Lung microvascular endothelial cell (primary cell): ENCODE data around the gene IL25. TPM values are rescaled to one million over a fixed set of nuclear protein-coding genes. Genes with fewer than 3 reads are reported as not detected.
"Not testable (repeated sequence)": the region's sequence is repeated elsewhere in the genome, so short reads cannot be mapped to it uniquely, and the experiment has no call there.

ENCODE experiments used
- DNase-seq, 2 donors: peaks; one replicate each; pipeline versions ENCODE4 v3.0.0 to v3.0.0-alpha.2; 2010; ENCODE audit warnings: low read depth in 2 of 2
- total RNA-seq: library from RNA; depleted of rRNA; stranded (reverse); fragments of >200 nt; gene quantifications from 2 replicates; pipeline ENCODE4 v1.2.1, GENCODE V29; 2014

The IL25 gene
- total RNA-seq, 1 donor from 2014 or later, result not detected

DNA sequence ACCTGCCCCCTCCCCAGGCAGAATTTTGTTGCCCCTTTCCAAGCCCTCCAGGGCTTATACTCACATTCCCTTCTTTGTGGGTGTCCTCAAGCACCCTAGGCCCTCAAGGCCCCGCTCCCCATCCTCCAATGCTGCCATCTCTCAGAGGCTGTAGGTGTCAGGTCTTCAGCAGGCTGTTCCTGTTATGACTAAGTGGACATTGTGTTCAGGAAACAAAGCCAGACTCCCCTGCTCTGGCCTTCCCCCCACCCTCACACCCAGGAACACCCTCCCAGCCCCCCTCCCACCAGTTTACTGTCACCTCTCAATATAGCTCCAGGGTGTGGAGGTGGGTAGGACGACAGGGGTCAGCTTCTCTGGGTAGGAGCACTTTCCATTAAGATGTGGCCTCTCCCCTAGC lies 36.9 kb downstream of the IL25 start:
- no peak for DNase-seq

DNA sequence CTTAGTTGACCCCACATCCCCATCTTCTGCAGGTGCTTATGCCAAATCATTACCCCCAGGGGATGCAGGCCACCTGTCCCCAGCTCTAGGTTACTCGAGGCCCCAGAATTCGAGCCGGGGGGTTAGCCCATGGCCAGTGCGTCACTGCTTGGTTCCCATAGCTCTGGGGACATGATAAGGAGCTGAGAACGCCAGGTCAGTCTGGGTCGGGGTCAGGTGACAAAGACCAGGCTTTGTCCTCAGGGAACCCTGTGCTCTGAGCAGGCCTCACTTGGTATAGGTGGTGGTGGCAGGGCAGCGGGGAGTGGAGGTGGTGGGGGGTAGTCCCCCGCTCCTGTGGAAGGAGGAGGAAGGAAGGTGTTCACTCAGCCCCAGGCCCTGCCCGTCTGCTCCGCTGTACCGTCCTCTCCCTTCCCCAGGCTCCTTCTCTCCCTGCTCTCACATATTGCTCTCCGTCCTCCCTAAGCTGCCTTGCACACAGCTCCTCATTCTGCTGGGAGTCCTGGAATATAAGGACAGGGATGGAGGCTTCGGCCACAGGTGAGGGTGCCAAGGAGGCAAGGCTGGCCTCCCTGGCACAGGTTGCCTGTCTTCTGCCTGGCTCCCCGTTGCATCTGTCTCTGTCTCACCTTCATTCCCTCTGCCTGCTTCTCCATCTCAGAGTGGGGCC lies 37.5 kb downstream of the IL25 start:
- DNase-seq, result no peak

DNA sequence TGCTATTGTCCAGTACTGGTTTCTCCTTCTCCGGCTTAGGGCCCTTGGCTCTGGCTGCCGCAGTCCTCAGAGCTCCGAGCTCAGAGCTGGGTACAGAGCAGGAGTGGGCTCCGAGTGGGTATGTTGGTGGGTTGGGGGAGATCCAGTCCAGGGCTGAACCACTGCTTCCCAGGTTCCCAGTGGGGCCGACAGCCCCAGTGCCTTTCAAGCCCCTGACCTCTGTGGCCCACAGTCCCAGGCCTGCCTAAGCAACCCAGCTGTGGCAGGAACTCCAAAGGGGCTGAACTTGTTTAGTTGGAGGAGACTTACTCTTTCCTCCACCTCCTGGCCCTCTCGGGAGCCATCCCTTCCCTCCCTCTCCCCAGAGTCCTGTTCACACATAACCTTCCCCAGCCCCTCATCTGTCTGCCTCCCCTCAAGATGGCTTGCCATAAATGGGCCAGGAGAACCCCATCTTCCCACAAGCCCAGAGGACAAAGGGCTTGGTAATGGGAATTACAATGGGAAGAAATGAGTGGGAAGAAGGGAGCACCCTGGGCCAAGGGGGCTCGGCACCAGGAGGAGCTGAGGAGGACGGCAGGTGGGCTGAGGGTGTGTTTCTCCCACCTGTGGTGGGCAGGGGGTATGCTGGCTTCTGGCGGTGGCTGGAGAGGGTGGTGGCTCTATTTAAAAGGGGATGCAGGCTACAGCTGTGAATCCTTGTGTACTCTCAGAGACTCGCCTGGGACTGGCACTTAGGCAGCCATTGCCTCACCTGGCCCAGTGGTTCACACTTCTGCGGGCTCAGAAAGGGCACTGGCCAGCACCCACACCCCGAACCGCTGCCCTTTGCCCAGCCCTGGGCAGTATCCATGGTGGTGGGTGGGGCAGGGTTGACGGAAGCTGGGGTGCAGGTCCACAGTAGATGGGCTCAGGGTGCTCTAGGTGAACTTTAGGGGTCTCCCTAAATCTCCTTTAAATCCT lies 39.2 kb downstream of the IL25 start:
- no peak for DNase-seq

DNA sequence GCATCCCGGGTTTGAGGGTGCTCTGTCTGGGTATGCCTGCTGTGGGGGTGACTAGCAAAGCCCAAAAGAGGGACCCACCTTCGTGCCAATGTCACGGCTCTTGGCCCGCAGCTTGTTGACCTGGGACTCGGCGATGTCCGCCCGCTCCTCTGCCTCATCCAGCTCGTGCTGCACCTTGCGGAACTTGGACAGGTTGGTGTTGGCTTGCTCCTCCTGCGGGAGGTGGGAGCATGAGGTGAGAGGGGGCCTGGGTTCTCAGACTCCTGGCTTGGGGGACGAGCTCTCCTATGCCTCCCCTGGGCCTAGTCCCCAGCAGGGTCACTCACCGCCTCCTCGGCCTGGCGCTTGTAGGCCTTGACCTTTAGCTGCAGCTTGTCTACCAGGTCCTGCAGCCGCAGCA lies 41.1 kb downstream of the IL25 start:
- DNase-seq, result no peak

DNA sequence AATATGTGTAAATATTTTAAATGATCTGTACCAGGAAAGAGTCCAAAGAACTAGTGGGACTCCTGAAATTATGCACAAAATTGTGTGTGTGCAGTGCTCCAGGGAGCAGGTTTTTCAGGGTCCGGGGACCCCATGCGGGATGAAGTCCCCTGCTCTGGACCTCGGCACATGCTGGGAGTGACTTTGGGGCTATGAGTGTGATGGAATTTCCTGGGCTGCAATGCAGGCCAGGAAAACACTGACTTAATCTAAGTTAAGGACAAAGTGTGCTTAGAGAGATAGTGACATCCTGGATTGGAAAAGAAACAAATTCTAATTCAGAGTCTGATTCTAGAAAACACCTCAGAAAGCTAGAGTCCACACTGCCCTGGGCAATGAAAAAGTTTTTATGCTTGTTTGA lies 41.6 kb downstream of the IL25 start:
- DNase-seq, result no peak

DNA sequence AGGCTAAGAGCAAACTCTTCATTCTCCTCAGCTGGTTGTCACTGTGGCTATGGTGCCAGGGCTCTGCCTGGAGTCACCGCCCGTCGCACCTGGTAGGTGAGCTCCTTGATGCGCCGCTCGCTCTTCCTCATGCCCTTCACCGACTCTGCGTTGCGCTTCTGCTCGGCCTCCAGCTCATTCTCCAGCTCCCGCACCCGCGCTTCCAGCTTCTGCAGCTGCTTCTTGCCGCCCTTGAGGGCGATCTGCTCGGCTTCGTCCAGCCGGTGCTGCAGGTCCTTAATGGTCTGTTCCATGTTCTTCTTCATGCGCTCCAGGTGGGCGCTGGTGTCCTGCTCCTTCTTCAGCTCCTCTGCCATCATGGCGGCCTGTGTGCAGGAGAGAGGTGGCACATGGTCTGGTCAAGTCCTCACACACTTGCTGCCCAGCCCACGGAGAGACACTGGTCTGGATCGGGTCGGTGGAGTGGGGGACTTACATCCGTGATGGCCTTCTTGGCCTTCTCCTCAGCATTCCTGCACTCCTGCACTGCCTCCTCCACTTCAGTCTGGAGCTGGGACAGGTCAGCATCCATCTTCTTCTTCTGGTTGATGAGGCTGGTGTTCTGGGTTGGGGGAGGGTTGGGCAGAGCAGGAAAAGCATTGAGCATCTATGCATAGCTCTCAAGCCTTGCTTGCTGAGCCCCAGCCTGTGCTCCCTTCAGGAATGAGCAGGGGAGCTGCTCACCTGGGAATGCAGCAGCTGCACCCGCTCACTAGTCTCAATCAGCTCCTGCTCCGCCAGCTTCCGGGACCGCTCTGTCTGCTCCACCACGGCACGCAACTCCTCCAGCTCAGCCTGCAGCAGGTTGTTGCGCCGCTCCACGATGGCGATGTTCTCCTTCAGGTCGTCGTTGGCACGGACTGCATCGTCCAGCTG lies 42.6 kb downstream of the IL25 start:
- DNase-seq, result no peak

DNA sequence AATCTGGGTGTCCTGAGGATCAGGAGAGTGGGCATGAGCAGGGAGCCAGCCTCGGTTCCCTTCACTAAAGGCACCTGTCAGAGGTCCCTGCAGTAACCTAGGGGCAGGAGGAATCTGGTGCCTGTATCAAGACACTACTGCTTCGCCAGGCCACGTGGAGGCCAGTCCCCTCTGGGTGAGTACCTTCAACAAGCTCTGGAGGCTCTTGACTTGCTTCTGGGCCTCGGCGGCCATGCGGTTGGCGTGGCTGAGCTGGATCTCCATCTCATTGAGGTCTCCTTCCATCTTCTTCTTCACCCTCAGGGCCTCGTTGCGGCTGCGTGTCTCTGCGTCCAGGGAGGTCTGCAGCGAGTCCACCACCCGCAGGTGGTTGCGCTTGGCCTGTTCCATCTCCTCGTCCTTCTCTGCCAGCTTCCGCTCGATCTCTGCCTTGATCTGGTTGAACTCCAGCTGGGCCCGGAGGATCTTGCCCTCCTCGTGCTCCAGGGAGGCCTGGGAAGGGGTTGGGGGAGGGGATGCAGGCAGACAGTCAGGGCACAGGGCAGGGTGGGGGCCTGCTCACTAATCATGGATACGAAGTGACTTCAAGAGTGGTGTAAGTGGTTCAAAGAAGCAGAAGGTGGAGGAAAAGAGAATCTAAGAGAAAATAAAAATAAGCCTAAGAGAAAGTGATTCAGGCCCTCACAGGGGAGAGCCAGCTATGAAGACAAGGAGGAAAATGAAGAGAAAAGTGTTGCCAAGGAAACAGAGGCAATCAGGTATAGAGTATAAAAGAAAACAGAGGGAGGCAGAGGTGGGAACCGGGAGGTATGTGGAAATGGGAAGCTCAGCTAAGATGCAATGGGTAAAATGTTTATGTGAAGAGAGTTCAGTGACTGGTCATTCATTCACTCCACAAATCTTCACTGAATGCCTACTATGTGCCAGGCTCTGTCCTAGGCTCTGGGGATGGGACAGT lies 43.5 kb downstream of the IL25 start:
- DNase-seq, result no peak

DNA sequence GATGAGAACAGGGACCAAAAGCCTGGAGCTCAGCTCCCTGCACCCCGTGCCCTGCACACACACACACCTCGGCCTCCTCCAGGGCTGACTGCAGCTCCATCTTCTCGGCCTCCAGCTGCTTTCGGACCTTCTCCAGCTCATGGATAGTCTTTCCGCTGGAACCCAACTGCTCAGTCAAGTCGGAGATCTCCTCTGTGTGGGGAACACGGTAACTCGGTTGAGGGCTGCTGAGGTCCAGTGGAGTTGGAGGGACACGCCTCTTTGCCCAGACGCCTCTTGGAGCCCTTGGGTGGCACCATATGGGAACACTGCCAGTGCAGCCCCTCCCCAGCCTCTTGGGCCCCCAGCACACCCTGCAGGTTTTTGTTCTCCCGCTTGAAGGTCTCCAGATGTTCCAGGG lies 44.2 kb downstream of the IL25 start:
- no peak for DNase-seq

DNA sequence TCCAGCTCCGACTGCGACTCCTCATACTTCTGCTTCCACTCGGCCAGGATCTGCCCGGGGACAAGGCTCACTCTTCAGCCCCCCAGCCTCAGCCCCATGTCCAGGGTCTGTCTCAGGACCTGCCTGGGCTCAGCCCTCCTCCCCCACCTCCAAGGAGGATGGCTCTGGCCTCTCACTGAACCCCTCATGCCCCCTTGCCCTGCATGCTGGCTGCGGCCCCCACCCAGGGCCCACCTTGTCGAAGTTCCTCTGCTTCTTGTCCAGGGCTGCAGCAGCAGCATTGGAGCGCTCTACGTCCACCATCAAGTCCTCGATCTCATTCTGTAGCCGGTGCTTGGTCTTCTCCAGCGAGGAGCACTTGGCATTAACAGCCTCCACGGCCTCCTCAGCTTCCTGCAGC lies 44.7 kb downstream of the IL25 start:
- DNase-seq, result not testable (repeated sequence)

DNA sequence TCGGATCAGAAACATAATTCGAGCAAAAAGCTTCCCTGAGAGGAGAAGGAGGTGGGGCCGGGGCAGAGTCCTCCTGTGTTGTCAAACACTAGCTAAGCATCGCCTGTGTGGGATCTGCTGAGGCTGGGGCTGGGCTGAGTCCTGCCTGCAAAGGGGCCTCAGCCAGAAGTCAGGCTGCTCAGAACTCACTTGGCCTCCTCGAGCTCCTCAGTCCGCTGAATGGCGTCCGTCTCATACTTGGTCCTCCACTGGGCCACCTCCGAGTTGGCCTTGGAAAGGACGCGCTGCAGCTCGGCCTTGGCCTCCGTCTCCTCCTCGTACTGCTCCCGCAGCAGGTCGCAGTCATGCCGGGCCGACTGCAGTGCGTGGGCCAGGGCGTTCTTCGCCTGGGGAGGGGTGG lies 45.4 kb downstream of the IL25 start:
- no peak for DNase-seq

DNA sequence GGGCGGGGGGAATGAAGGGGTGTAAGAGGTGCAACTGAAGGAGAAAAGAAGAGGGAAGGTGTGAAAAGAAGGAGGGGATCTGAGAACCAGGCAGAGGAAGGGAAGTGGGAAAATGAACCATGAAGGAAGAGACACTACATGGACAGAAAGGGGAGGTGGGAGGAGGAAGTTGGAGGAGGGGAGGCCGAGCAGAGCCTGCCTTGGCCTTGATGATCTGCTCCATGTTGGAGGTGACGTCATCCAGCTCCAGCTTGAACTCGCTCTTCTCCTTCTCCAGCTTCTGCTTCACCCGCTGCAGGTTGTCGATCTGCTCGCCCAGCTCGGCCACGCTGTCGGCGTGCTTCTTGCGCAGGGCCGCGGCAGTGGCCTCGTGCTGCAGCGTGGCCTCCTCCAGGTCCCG lies 47.0 kb downstream of the IL25 start:
- not testable (repeated sequence) for DNase-seq

DNA sequence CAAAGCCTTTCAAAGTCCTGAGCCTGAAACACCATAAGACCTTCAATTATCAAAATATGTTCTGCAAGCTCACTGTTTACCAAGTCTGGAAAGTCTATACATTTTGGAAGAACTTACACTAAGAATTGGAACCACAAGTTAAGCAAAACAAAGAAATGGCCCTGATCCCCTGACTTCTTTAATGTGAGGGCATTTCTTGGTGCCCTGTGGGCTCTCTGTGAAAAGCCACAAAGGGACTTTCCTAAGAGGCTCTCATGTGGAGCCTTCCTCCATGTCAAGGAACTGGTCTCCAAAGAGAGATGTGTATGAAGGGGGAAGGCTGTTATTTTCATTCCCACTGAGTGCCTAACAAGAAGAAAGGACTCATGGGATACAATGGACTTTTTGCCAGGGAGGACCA lies 49.0 kb downstream of the IL25 start:
- no peak for DNase-seq

DNA sequence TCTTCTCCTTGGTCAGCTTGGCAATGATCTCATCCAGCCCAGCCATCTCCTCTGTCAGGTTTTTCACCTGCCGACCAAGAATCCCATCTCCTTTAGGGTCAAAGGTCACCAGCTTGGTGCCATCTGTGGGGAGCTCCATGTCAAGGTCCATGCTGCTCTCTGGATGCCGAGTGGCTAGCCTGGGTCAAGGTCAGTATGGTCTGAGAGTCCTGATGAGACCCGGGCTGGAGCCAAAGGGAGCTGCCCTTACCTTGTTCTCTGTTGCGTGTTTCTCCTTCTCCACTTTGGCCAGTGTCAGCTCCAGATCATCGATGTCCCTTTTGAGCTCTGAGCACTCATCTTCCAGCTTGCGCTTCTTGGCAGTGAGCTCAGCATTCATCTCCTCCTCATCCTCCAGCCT lies 51.0 kb downstream of the IL25 start:
- no peak for DNase-seq

DNA sequence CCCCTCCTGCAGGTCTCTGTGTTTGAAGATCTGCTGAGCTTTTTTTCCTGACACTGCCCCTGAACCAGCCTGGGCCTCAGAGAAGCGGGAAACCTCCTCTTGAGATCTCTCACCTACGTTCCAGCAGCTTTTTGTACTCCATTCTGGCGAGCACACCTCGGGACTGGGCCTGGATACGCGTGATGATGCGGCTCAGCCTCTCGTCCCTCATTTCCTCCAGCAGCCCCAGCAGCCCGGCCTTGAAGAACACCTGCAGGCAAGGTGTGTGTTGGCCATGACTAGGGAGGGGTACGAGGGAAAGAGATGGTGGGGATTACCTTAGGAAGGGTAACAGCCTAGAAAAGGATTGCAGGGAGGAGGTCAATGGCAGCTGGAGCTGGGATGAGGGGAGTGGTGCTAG lies 52.6 kb downstream of the IL25 start:
- no peak for DNase-seq

DNA sequence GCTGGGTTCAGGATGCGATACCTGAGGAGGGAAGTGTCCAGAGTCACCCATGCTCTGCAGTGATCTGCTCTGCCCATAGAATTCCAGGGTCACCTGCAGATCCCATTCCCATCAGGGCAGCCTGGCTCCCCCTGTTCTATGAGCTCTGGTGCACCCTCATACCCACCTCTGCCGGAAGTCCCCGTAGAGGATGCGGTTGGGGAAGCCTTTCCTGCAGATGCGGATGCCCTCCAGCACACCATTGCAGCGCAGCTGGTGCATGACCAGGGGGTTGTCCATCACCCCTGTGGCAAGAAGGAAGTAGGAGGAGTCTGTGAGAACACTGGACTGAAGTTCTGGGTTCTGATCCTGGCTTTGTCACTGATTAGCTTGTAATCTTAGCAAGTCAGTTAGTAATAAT lies 53.2 kb downstream of the IL25 start:
- DNase-seq, result not testable (repeated sequence)

Other genes starting within 250 kb of the IL25 start
- gene SLC7A8, start 189.1 kb upstream of the IL25 start, total RNA-seq, result 0.44 TPM in 1 of 2 replicates, not detected in the other
- not detected in 2 replicates for gene RNF212B, start 134.9 kb upstream of the IL25 start, total RNA-seq
- gene HOMEZ, start 86.7 kb upstream of the IL25 start, total RNA-seq, result 3.1 and 3.4 TPM in 2 replicates
- gene PPP1R3E, start 70.0 kb upstream of the IL25 start, total RNA-seq, result 1.5 and 3.6 TPM in 2 replicates
- gene BCL2L2, start 66.0 kb upstream of the IL25 start, total RNA-seq, result 9.4 and 14.9 TPM in 2 replicates
- gene PABPN1, start 51.4 kb upstream of the IL25 start, total RNA-seq, result 46.2 and 52.8 TPM in 2 replicates
- 0.22 and 0.60 TPM in 2 replicates for gene SLC22A17, start 19.9 kb upstream of the IL25 start, total RNA-seq
- gene EFS, start 7.6 kb upstream of the IL25 start, total RNA-seq, result not detected in 2 replicates
- not detected in 2 replicates for gene CMTM5, start 4.2 kb downstream of the IL25 start, total RNA-seq
- not detected in 2 replicates for gene MYH6, start 35.5 kb downstream of the IL25 start, total RNA-seq
- gene MYH7, start 62.9 kb downstream of the IL25 start, total RNA-seq, result not detected in 2 replicates
- gene NGDN, start 96.9 kb downstream of the IL25 start, total RNA-seq, result 28.1 and 46.8 TPM in 2 replicates
- under 0.01 and 0.22 TPM in 2 replicates for gene ZFHX2, start 179.0 kb downstream of the IL25 start, total RNA-seq
- 5.7 and 9.1 TPM in 2 replicates for gene THTPA, start 183.5 kb downstream of the IL25 start, total RNA-seq
- 18.5 and 23.8 TPM in 2 replicates for gene AP1G2, start 195.0 kb downstream of the IL25 start, total RNA-seq
- not detected in 2 replicates for gene JPH4, start 206.0 kb downstream of the IL25 start, total RNA-seq